C1 segment of cervical spinal cord (tissue), 14 donors: ENCODE results near the gene TAF10.
A peak's percentile ranks its signal among the peaks of the same experiment; 100 is the strongest.

ENCODE experiments used
- DNase-seq, 14 donors: peaks; one replicate each; lab custom pipeline; 2025; lab: John Stamatoyannopoulos, UW

The TAF10 gene

DNA sequence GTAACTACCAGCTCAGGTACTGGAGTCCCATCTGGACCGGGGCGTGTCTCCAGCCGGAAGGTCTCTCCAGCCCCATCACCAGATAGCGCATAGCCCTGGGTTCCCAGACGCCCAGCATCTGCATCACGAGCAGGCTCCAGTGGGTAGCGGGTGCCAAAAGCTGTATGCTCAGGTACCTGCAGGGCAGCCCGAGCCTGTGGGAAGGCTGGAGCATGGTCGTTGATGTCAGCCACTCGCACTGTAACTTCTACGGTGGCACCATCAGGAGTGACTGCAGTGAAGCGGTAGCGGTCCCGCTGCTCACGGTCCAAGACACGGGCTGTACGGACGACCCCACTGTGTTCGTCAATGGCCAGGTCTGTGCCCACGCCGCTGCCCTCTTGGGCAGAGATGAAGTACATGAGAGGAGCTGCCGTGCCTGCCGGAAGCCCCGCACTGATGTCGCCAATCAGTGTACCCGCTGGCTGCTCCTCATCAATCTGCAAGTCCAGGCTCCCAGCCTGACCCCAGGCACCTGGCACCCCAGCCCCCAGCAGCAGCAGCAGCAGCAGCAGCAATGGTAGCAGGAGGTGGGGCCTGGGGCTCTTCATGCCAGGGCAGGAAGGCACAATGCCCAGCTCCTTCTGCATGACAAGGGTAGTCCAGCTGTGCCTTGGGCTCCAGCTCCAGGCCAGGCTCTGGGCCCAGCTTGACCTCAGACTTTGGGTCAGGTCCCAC lies 29.1 kb upstream of the TAF10 start:
- DNase-seq, result peak in 3 of 14 donors; percentile 13 to 27 (median 23)

DNA sequence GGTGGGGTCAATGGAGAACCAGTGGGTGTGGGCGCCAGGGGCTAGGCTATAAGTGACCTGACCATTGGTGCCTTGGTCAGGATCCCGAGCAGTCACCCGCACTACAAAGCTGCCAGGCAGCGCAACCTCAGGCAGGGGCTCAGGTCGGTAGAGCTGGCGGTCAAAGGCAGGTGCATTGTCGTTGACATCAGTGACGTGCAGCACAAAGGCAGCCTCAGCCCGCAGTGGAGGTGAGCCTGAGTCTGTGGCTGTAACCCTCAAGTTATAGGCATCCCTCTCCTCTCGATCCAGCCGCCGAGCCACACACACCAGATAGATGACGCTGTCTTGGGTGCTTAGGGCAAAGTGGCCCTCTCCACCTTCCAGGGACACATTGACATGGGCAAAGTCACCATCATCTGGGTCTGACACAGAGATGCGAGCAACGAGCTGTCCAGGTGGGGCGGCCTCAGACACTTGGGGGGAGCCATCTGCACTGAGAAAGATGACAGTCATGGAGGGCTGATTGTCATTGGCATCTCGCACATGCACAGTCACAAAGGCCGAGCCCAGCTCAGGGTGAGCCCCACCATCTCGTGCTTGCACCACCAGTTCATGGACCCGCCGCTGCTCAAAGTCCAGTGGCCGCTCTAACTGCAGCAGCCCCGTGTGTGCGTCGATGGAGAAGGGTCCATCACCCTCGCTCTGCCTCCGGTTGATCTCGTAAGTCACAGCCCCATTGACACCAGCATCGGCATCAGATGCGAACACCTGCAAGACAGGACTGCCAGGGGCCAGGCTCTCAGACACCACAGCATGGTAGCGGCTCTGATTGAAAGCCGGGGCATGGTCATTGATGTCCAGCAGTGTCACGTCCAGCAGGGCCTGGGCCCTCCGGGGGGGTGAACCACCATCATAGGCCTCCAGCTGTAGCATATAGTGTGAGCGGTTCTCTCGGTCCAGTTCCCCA lies 28.3 kb upstream of the TAF10 start:
- no peak for DNase-seq

DNA sequence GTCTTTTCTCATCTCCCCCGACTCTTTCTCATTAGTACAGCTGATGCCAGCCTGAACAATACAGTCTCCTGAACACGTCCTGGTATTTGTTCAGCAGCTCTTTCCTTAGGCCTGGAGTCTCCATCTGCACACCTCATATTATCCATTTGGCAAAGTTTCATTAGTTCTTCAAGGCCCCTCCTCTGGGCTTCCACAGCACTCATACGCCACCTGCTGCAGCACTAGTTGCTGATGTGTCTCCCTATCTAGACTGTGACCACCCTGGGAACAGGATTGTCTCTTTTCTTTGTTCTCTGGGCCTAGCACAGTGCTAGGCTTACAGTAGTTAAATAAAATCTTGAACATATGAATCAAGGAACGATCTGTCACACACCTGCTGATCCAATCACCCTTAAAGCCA lies 26.4 kb upstream of the TAF10 start:
- no peak for DNase-seq

DNA sequence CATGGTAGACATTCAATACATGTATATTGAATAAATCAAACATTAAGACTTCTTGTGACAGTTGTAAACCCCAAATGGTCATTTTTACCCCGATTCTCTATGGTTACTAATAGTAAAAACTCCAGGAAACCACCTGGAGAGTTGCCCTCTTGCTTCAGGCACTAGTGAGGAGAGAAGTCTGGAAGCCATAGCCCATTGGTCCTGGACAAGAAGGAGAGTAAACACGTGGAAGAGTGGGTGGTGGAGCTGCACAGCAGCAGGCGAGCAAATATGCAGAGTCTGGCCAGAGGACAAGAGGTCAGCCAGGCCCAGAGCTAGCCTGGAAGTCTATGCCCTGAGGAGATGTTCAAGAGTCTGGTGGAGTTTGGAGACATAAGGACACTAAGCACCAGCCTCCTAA lies 25.9 kb upstream of the TAF10 start:
- peak in 3 of 14 donors; percentile 6 to 14 (median 9) for DNase-seq

DNA sequence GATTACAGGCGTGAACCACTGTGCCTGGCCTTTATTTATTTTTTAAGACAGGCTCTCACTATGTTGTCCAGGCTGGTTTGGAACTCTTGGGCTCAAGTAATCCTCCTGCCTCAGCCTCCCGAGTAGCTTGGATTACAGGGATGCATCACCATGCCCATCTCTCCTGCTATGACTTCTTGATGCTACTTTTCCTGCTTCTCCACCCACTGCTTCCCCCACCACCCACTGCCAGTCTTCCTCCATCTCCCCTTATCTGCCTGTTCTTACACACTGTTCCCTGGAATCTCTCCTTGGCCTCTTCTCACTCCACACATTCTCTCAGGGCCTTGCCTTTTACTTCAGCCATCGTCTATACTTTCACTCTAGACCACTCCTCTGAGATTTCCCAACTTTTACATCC lies 24.5 kb upstream of the TAF10 start:
- no peak for DNase-seq

DNA sequence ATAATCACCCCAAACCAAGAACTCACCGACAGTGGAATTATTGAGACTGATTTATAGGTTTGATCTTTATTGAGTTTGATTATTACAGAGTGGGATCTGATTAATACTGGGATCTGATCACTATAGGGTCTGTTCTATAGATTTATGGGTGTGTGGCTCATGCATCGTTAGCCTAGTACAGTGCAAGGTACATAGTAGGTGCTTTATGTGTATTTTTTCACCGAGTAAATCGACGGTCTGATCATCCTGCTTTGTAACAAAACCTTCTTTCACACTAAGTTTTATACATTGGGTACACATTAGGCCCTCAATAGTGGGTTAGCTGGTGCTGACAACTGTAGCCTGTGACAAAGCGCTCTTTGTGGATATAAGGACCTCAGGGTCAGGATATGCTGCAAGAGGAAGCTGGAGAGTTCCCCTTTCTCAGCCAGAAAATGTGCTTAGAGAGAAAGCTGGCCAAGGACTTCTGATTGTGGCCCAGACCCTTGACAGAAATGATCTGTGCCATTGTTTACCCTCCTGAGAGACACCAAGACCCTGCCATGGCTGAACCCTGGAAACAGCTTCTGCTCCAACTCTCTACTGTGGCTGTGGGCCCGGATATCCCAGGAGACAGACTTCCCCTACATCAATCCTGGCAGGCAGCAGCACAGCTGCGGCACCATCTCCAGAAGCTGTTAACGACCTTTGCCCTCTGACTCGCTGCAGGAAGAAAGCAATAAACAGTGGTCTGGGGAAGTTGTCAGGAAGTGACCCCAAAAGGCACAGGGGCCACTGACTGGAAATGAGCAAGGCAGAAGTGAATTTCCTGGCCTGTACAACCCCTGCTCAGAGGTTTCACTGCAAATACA lies 23.3 kb upstream of the TAF10 start:
- peak in 13 of 14 donors; percentile 16 to 82 (median 45) for DNase-seq

DNA sequence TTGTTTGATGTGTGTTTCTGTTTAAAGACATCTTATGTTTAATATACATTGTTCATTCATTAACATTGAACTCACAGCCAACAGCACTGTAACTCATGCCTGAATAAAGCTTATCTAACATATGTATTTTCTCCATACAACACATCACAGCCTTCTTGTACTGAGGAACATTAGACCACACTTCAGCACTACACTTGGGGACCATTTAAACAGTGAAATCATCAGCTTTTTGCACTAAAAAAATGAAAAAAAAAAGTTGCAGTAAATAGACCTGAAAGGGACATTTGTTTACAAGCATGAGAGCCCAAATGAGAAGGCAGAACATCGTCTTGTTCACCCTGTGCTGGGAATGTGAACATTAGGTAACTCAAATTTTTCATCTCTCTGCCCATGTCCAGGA lies 22.5 kb upstream of the TAF10 start:
- DNase-seq, result no peak

DNA sequence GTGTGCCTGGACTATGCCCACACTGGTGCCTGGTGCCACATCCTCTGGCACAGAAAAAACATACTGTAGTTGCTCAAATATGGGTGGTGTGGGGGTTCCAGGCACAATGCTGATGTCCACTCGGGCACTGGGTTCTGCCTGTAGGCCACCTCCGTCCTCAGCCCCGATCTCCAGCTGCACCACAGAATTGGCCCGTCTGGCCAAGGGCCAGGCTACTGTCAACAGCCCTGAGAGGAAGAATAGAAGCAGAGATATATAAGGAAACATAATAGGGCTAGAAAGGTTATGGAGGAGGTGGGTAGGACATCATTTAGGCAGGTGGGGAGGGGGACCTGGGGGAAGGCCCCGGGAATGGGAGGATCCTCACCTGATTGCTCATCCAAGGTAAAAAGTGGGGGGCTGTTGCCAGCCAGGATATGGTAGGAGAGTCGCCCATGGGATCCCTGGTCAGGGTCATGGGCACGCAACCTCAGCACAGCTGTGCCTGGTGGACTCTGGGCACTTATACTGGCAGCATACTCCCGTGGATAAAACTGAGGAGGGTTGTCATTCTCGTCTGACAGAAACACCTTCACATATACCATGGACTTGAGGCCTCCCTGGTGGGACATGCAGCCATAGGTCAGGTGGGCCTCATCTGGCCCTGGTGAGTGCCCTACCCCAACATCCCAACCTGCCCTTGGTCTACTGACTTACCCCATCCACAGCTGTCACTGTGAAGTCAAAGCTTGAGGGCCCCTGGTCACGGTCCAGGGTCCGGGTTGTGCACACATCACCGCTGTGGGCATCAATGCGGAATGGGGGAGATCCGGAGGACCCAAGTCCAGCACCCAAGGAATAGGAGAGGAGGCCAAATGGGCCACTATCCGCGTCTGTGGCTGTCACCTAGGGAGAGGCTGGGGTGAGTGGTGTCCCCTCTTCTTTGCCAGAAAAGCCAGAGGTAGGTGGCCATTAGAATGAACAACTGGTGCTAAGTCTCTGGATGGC lies 21.7 kb upstream of the TAF10 start:
- DNase-seq, result no peak

DNA sequence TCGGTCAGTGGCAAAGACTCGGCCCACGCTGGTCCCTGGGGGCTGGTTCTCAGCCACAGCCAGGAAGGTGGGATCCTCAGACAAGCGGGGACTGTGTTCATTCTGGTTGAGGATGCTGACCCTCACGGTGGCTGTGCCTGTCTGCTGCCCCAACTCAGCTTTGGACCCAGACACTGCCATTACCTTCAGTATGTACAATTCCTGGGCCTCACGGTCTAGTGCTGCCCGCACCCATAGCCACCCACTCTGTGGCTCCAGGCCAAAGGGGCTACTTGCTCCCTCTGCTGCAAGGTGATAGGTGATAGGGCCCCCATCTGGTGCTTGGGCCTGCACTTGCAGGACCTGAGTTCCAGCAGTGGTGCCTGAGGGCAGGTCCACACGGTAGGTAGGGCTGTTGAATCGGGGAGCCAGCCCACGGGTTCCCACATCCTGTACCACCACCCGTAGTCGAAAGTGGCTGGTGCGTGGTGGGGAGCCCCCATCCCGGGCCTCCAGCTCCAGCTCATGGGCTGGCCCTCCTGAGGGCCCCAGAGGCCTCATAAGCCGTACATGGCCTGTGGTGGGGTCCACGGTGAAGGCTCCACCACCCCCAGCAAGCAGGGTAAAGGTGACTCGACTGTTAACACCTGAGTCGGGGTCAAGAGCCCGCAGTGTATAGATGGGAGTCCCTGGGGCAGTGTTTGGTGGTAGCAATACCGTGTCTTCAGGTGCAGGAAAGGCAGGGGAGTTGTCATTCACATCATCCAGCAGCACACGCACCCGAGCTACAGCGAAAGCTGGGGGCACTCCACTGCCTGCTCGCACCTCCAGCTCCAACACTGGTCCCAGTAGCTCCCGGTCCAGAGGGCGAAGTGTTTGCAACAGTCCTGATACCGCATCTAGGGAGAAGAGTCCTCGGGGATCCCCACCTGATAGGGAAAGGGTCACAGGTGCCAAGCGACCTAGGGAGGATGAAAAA lies 20.4 kb upstream of the TAF10 start:
- DNase-seq, result no peak

DNA sequence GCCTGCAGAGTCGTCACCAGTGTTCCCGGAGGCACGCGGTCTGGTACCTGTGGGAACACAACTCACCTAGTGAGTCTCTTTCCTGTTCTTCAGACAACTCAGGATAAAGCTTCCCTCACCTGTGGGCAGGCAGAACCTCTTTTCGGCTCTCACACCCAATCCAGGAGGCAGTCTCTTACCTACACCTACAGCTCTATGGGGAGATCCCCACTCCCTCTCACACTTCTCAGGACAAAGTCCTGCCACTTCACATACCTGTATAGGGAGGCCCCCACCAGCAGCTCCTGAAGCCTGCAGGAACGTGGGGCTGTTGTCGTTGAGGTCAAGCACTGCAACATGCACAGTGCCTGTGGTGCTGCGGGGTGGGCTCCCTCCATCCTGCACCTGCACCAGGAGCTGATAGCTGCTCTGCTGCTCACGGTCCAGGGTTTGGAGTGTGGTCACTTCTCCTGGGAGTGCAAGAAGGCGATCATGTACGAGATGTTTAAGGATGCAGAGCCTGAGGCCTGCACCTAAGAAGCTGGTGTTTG lies 19.4 kb upstream of the TAF10 start:
- DNase-seq, result no peak

DNA sequence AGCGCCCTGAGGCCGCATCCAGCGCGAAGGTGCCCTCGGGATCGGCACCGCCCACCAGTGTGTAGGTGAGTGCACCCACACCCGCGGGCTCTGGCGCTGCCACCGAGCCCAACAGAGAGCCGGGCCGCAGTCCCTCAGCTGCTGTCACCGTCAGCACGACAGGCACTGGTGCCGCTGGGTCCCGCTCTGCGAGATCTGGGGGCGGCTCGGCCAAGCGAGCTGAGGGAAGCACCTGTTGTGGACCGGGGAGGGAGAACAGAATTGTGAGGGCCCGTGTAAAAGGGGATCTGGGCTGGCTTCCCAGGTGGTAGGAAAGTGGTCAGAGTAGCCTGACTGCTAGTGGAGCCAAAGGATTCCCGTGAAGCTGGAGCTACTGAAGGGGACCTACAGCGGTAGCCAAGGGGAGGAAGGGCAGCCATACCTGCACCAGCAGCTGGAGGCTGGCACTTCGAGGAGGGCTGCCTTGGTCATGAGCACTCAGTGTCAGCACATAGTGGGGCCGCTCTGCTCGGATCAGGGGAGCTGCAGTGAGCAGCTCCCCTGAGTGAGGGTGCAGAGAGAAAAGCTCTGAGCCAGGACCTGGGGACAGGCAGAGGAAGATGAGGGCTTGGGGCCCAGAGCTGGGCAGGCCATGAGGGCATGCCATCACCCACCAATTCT lies 18.7 kb upstream of the TAF10 start:
- no peak for DNase-seq

DNA sequence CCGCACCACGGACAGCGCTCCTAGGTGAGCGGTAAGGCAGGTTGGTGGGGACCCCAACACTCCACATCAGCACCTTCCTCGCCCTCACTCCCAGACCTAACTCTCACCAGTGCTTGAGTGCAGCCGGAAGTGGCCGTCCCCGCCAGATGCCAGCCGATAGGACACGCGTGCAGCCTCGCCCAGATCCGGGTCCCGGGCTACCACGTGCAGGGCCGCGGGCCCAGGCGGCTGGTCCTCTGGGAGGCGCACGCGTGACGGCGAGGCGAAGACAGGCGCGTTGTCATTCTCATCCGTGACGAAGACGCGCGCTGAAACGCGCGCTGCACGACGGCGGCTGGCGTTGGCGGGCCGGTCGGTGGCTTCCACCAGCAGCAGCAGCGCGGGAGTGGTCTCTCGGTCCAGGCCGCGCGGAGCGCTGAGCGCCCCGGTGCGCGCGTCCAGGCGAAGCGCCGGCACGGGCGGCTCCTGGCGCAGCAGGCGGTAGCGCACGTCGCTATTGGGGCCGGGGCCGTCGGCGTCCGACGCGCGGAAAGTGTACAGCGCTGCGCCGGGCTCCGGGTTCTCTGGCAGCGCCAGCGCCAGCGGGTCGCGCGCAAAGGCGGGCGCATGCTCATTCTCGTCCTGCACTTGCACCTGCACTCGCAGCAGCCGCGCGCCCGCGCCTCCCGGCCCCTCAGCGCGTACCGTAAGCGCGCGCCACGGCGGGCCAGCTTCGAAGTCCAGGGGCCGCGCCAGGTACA lies 18.0 kb upstream of the TAF10 start:
- no peak for DNase-seq

DNA sequence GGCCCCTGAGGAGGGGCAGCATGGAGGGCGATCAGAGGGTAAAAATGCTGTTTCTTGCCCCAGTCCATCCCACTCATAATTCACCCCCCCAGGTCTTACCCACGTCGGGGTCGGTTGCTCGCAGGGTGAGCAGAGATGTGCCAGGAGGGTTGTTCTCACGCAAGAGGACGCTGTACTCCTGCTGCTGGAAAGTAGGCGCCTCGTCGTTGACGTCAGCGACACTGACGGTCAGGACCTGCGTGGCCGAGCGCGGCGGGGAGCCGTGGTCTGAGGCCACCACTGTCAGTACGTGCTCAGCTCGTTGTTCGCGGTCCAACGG lies 17.5 kb upstream of the TAF10 start:
- DNase-seq, result no peak

DNA sequence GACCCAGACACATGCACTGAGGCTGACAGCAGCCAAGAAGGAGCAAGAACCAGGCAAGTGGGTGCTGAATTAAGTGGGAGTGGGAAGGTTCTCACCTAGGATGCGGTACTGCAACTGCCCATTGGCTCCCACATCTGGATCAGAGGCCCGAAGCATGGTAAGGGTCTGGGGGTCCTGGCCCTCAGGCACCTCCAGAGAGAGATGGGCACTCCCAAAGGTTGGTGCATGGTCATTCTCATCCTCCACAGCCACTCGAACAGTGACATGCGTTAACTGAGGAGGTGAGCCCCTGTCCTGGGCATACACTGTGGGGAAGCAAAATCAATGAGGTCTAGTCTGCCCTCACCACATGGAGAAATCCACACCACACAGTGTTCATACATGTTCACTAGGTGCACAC lies 16.5 kb upstream of the TAF10 start:
- no peak for DNase-seq

DNA sequence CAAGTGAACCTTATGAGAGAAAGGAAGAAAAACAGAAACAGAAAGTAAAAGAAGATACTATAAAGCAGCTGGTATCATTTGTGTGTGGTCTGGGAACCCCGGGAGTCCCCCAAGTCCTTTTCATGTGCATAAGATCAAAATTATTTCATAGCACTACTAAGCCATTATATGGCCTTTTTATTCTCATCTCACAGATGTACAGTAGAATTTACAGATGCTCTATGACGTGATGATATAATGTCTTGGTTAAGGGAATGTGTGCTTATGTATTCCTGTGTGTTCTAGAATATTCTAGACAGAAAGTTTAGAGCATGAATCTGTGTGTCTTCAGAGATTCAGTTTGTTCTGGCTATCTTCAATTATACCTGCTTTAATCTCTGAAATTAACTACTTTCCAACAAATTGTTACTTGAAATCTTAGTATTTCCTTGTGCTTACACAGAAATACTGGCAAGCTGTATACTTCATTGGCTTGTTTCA lies 15.8 kb upstream of the TAF10 start:
- no peak for DNase-seq

DNA sequence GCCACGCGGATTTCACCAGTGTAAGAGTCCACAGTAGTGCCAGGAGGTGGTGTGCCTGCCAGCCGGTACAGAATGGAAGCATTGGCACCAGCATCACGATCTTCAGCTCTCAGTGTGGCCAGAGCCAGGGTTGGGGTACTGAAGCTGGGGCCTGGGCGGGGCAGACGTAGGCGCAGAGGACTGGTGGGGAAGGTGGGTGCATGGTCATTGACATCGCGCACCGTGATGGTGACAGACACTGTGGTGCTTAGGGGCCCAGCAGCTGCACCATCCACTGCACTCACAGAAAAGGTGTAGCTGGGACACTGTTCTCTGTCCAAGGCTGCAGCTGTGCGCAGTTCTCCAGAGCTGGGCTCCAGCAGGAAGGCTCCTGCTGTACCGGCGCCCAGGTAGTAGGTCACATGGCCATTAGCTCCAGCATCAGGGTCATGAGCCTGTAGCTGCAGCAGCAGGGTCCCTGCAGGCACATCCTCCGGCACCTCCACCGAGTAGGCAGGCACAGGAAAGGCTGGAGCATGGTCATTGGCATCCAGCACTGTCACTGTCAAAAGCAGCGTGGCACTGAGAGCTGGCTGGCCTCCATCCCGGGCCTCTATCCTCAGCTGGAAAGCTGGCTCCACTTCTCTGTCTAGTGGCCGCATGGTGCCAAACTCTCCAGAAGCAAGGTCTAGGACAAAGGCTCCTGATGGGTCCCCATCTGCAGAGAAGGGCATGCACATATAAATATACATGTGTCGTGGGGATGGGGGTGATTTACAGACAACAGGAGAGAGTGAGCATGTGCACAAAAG lies 15.2 kb upstream of the TAF10 start:
- peak in 9 of 14 donors; percentile 10 to 60 (median 18) for DNase-seq

DNA sequence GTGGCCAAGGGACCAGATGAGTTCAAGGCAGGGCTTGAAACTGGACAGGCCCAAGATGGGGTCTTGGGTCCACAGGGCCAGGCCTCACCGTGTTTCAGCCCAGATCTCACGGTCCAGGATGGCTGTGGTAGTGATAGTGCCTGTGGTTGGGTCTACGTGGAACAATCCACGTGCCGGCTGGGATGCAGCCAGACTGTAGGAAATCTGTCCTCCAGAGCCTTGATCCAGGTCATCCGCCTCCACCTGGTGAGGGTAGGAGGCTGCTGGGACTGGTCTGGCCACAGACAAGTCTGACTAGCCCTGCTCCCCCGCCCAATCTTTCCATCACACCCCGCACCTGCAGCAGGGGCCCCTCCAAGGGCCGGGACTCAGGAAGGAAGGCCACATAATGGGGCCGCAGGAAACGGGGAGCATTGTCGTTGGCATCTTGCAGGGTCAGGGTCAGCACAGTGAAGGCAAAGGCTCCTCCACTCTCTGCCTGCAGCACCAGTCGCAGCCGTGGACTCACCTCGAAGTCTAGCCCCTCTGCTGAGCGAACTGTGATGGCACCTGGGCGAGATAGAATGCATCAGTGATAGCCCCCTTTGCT lies 13.9 kb upstream of the TAF10 start:
- DNase-seq, result no peak
